Astrocyte (in vitro differentiated cells and primary cell): ENCODE measurements around the gene MOB3A. TPM values are rescaled to one million over a fixed set of nuclear protein-coding genes. Genes with fewer than 3 reads are reported as not detected.

ENCODE experiments used
- DNase-seq: peaks from one replicate; pipeline ENCODE4 v3.0.0-alpha.2; 2010; ENCODE audit warnings: low read depth
- FAIRE-seq: peaks from 2 replicates; lab custom pipeline; 2011; peaks lifted over from hg19 to GRCh38; lab: Jason Lieb, UNC
- H2AFZ ChIP-seq: 2 replicates; pipeline ENCODE4 v1.6.0; 2012; ENCODE audit warnings: low read depth, low read length, inconsistent platforms
- H3K27ac ChIP-seq: 2 replicates; pipeline ENCODE4 v1.5.1; 2011; ENCODE audit warnings: low read depth, low read length, inconsistent platforms
- H3K27me3 ChIP-seq: 2 replicates; pipeline ENCODE4 v1.6.0; 2011; ENCODE audit warnings: low read length, inconsistent platforms; ENCODE audit not compliant: insufficient read depth
- H3K36me3 ChIP-seq: 2 replicates; pipeline ENCODE4 v1.5.1; 2011; ENCODE audit warnings: low read length, inconsistent platforms; ENCODE audit not compliant: insufficient read depth
- H3K4me1 ChIP-seq: 2 replicates; pipeline ENCODE4 v1.5.1; 2011; ENCODE audit warnings: low read length, inconsistent platforms; ENCODE audit not compliant: insufficient read depth
- H3K4me2 ChIP-seq: 2 replicates; pipeline ENCODE4 v1.6.0; 2012; ENCODE audit warnings: low read length, inconsistent platforms
- H3K4me3 ChIP-seq: 2 replicates; pipeline ENCODE4 v1.5.1; 2011; ENCODE audit warnings: low read depth, mild to moderate bottlenecking, low read length, inconsistent platforms; ENCODE audit not compliant: insufficient read depth
- H3K79me2 ChIP-seq: 2 replicates; pipeline ENCODE4 v1.6.0; 2012; ENCODE audit warnings: mild to moderate bottlenecking, low read length, inconsistent platforms; ENCODE audit not compliant: insufficient read depth
- H3K9ac ChIP-seq: 2 replicates; pipeline ENCODE4 v1.6.0; 2012; ENCODE audit warnings: mild to moderate bottlenecking, low read length, inconsistent platforms
- H3K9me3 ChIP-seq: 2 replicates; pipeline ENCODE4 v1.5.1; 2012; ENCODE audit warnings: low read depth, mild to moderate bottlenecking, low read length, inconsistent platforms; ENCODE audit not compliant: insufficient read depth
- H4K20me1 ChIP-seq: 2 replicates; pipeline ENCODE4 v1.6.0; 2012; ENCODE audit warnings: low read length, inconsistent platforms; ENCODE audit not compliant: insufficient read depth
- H3K27ac Mint-ChIP-seq: one replicate; pipeline ENCODE4 v1.8.0; 2021; ENCODE audit warnings: mild to moderate bottlenecking, mixed read lengths; ENCODE audit not compliant: unreplicated experiment
- H3K27me3 Mint-ChIP-seq: one replicate; pipeline ENCODE4 v1.8.0; 2021; ENCODE audit warnings: low read depth, mixed read lengths; ENCODE audit not compliant: unreplicated experiment
- H3K36me3 Mint-ChIP-seq: one replicate; pipeline ENCODE4 v1.8.0; 2021; ENCODE audit warnings: low read depth, mixed read lengths; ENCODE audit not compliant: unreplicated experiment
- H3K4me1 Mint-ChIP-seq: one replicate; pipeline ENCODE4 v1.8.0; 2021; ENCODE audit warnings: low read depth, mixed read lengths; ENCODE audit not compliant: unreplicated experiment
- H3K4me3 Mint-ChIP-seq: one replicate; pipeline ENCODE4 v1.8.0; 2021; ENCODE audit warnings: mild to moderate bottlenecking, moderate library complexity, mixed read lengths; ENCODE audit not compliant: unreplicated experiment
- H3K9me3 Mint-ChIP-seq: one replicate; pipeline ENCODE4 v1.8.0; 2021; ENCODE audit warnings: mild to moderate bottlenecking, mixed read lengths; ENCODE audit not compliant: unreplicated experiment
- CTCF ChIP-seq: IDR thresholded peaks from 2 replicates; pipeline ENCODE4 v1.5.1; 2011; ENCODE audit warnings: low read depth, mild to moderate bottlenecking, inconsistent platforms, low read length, moderate library complexity; ENCODE audit not compliant: insufficient read depth
- EZH2 ChIP-seq: IDR thresholded peaks from 2 replicates; pipeline ENCODE4 v1.6.1; 2012; ENCODE audit warnings: mild to moderate bottlenecking, low read length, inconsistent platforms; ENCODE audit not compliant: insufficient read depth
- total RNA-seq: library from RNA; stranded (reverse); gene quantifications from 2 replicates; pipeline ENCODE4 v1.2.1, GENCODE V29; 2021

Gene MOB3A
- total RNA-seq, 1 donor from 2014 or later = 45.3 TPM

- no peaks in the 10 kb centered on the region for H3K79me2 ChIP-seq
- H3K36me3 ChIP-seq = no peaks in the 10 kb centered on the region
- no peak overlapping the region for H3K9ac ChIP-seq
- Mint-ChIP-seq H3K4me3 (no peak overlapping the region), H3K27ac (no peak overlapping the region), H3K27me3 (no peaks in the 10 kb centered on the region), H3K36me3 (peaks cover 2% of the 10 kb centered on the region), H3K9me3 (no peaks in the 10 kb centered on the region), H3K4me1 (peaks cover 10% of the 10 kb centered on the region)
- no peak overlapping the region for H2AFZ ChIP-seq
- DNase-seq (no peak), FAIRE-seq (no peak)
- H3K27me3 ChIP-seq = no peaks in the 10 kb centered on the region
- TF ChIP-seq EZH2 (no peak), CTCF (no peak)
- no peak overlapping the region for H3K4me3 ChIP-seq
- peaks cover 20% of the 10 kb centered on the region for H3K4me1 ChIP-seq
- H3K27ac ChIP-seq = no peak overlapping the region
- H3K4me2 ChIP-seq = no peak overlapping the region
- H3K9me3 ChIP-seq = no peaks in the 10 kb centered on the region
- H4K20me1 ChIP-seq = no peaks in the 10 kb centered on the region
Observed at GRCh38 chr19:2064788-2065524, 31.2 kb downstream of the MOB3A start.

DNA sequence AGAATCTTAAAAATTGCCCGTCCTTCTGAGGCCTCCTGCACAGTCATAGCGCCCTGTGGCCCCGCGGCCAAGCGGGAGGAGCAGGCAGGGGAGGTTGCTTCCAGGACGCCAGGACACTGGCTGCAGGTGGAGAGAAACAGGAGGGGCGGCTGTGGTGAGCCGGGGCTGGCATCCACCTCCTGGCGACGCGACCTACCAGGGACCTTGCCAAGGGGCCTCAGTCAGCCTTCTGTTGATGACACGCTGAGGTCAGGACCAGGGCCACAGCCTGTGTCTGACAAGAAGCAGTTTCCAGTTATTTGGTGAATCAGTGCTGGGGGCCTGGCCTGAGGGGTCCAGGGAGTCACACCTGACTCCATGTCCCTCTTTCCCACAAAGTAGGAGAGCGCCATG, 31.7 kb downstream of the MOB3A start:
- H3K4me2 ChIP-seq = no peak overlapping the region
- no peak for DNase-seq
- Mint-ChIP-seq H3K27ac (no peak overlapping the region), H3K4me3 (no peak overlapping the region), H3K4me1 (peaks cover 11% of the 10 kb centered on the region), H3K27me3 (no peaks in the 10 kb centered on the region), H3K9me3 (no peaks in the 10 kb centered on the region), H3K36me3 (peaks cover 2% of the 10 kb centered on the region)
- no peaks in the 10 kb centered on the region for H4K20me1 ChIP-seq
- no peaks in the 10 kb centered on the region for H3K79me2 ChIP-seq
- H3K9me3 ChIP-seq = no peaks in the 10 kb centered on the region
- H3K36me3 ChIP-seq = no peaks in the 10 kb centered on the region
- no peak overlapping the region for H3K9ac ChIP-seq
- no peak overlapping the region for H3K4me3 ChIP-seq
- H2AFZ ChIP-seq = no peak overlapping the region
- TF ChIP-seq EZH2 (no peak), CTCF (no peak)
- no peak for FAIRE-seq
- H3K4me1 ChIP-seq = peaks cover 26% of the 10 kb centered on the region
- H3K27me3 ChIP-seq = no peaks in the 10 kb centered on the region
- no peak overlapping the region for H3K27ac ChIP-seq

DNA sequence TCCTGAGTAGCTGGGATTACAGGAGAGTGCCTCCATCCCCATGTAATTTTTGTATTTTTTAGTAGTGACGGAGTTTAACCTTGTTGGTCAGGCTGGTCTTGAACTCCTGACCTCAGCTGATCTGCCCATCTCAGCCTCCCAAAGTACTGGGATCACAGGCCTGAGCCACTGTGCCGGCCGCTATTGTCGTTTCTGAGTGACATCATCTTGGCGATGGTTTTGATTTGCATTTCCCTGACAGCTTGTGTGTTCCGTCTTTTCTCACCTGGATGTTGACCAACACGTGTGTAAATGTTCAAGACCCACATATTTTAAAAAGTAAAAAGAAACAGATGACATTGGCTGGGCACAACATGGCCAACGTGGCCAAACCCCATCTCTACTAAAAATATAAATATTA, 32.3 kb downstream of the MOB3A start:
- no peak overlapping the region for H3K27ac ChIP-seq
- no peak overlapping the region for H3K4me2 ChIP-seq
- peaks cover 2% of the 10 kb centered on the region for H3K36me3 Mint-ChIP-seq
- no peak overlapping the region for H3K4me3 ChIP-seq
- H3K36me3 ChIP-seq = no peaks in the 10 kb centered on the region
- H3K4me1 ChIP-seq = peaks cover 31% of the 10 kb centered on the region
- no peaks in the 10 kb centered on the region for H3K27me3 ChIP-seq
- H4K20me1 ChIP-seq = no peaks in the 10 kb centered on the region
- DNase-seq (no peak), FAIRE-seq (no peak)
- peak overlapping the region; percentile 54 for H3K4me3 Mint-ChIP-seq
- no peak overlapping the region for H3K9ac ChIP-seq
- H3K79me2 ChIP-seq = no peaks in the 10 kb centered on the region
- H3K4me1 Mint-ChIP-seq = peaks cover 13% of the 10 kb centered on the region
- H3K9me3 ChIP-seq = no peaks in the 10 kb centered on the region
- no peaks in the 10 kb centered on the region for H3K27me3 Mint-ChIP-seq
- no peak overlapping the region for H3K27ac Mint-ChIP-seq
- TF ChIP-seq EZH2 = no peak
- no peak for TF ChIP-seq CTCF
- no peak overlapping the region for H2AFZ ChIP-seq
- H3K9me3 Mint-ChIP-seq = no peaks in the 10 kb centered on the region
